Epidermal melanocyte (primary cell): Measurements from ENCODE around the gene SPINK9.

Experiments
- DNase-seq: peaks from one replicate; pipeline ENCODE4 v3.0.0; 2011; ENCODE audit warnings: low spot score; ENCODE audit not compliant: insufficient read length

SPINK9 gene

GRCh38 chr5:148364343-148364742 is 29.0 kb downstream of the SPINK9 start:
- no peak for DNase-seq

GRCh38 chr5:148368299-148368698 is 32.9 kb downstream of the SPINK9 start:
- DNase-seq: no peak

- no peak for DNase-seq
Observed at GRCh38 chr5:148372166-148372725, 36.9 kb downstream of the SPINK9 start.

GRCh38 chr5:148372893-148373292 is 37.5 kb downstream of the SPINK9 start:
- DNase-seq: no peak

GRCh38 chr5:148374690-148375360 is 39.5 kb downstream of the SPINK9 start:
- DNase-seq: peak; percentile 61

- DNase-seq: no peak
Observed at GRCh38 chr5:148376198-148376597, 40.8 kb downstream of the SPINK9 start.

GRCh38 chr5:148378670-148379069 is 43.3 kb downstream of the SPINK9 start:
- DNase-seq: no peak

GRCh38 chr5:148379340-148379739 is 44.0 kb downstream of the SPINK9 start:
- DNase-seq: no peak

GRCh38 chr5:148381906-148382305 is 46.5 kb downstream of the SPINK9 start:
- no peak for DNase-seq

GRCh38 chr5:148382961-148383360 is 47.6 kb downstream of the SPINK9 start:
- DNase-seq: no peak

GRCh38 chr5:148383564-148384379 is 48.4 kb downstream of the SPINK9 start, which contains the start of gene FBXO38:
TSS of gene FBXO38 (plus strand) at chr5:148383958. CDS start at chr5:148394777, 10,819 bp downstream.
- peak; percentile 92 for DNase-seq

GRCh38 chr5:148384380-148384737 is 49.0 kb downstream of the SPINK9 start:
- no peak for DNase-seq

- no peak for DNase-seq
Observed at GRCh38 chr5:148385094-148385493, 49.7 kb downstream of the SPINK9 start.

GRCh38 chr5:148386041-148386440 is 50.7 kb downstream of the SPINK9 start:
- no peak for DNase-seq

GRCh38 chr5:148387325-148387724 is 52.0 kb downstream of the SPINK9 start:
- DNase-seq: no peak

GRCh38 chr5:148388696-148389095 is 53.3 kb downstream of the SPINK9 start:
- DNase-seq: no peak
